ENCODE data around the gene RAPGEF5. TPM values are rescaled to one million over a fixed set of nuclear protein-coding genes. Genes with fewer than 3 reads are reported as not detected.

RAPGEF5 gene
- total RNA-seq, 2 donors from 2014 or later = 7.4 to 29.8 TPM

DNA sequence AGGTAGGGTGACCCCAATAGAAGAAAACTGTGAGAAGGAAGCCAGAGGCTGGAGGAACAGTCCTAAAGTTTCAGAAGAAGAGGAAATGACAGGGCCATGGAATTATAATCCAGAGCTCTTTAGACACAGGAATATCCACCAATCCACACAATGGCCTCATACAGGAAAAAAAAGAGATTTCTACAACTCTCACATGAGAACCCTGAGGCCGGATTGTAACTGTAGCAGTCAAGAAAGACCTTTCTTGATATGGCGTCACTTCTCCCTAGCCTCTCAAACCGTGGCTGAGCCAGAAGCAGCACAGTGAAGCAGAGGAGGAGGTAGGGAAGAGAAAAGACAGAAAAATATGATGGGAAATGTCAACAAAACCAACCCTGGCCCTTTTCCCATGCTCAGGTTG is 76.9 kb downstream of the RAPGEF5 start:
- DNase-seq (ENCODE audit: low spot score) = no peak
- Histone ChIP-seq H3K4me3 (no peak overlapping the region), H3K36me3 (no peaks in the 10 kb centered on the region), H3K27ac (no peak overlapping the region), H3K9me3 (no peaks in the 10 kb centered on the region), H3K4me1 (replicated peaks) (no peaks in the 10 kb centered on the region), H3K27me3 (replicated peaks; ENCODE audit: insufficient read depth) (no peaks in the 10 kb centered on the region)
- TF ChIP-seq POLR2A (IDR thresholded peaks at IDR 0.05) = no peak
- 92% methylated on average over 3 of the region's 3 CpGs for WGBS
- intact Hi-C loops (cut with DNase I) = no loop called here

- H3K27ac ChIP-seq = no peak overlapping the region
- DNase-seq (ENCODE audit: low spot score) = no peak
- WGBS = 78% methylated on average over 2 of the region's 2 CpGs
These were observed 78.3 kb downstream of the RAPGEF5 start for GRCh38 chr7:22278660-22279059.

GRCh38 chr7:22277375-22277774 is 79.6 kb downstream of the RAPGEF5 start:
- H3K27me3 ChIP-seq (replicated peaks; ENCODE audit: insufficient read depth) = no peaks in the 10 kb centered on the region
- no peak overlapping the region for H3K4me3 ChIP-seq
- no peaks in the 10 kb centered on the region for H3K9me3 ChIP-seq
- H3K36me3 ChIP-seq = no peaks in the 10 kb centered on the region
- WGBS = 93% methylated on average over 4 of the region's 4 CpGs
- H3K4me1 ChIP-seq (replicated peaks) = no peaks in the 10 kb centered on the region
- TF ChIP-seq POLR2A (IDR thresholded peaks at IDR 0.05) (no peak), CTCF (IDR thresholded peaks at IDR 0.05) (no peak), POLR2AphosphoS5 (IDR thresholded peaks at IDR 0.05) (no peak)
- no peak for DNase-seq (ENCODE audit: low spot score)
- H3K27ac ChIP-seq = no peak overlapping the region
- intact Hi-C loops (cut with DNase I) = no loop called here

More at GRCh38 chr7:22278660-22279059, 78.3 kb downstream of the RAPGEF5 start:
- H3K27me3 ChIP-seq (replicated peaks; ENCODE audit: insufficient read depth) = no peaks in the 10 kb centered on the region
- intact Hi-C loops (cut with DNase I) = no loop called here
- no peaks in the 10 kb centered on the region for H3K36me3 ChIP-seq
- H3K9me3 ChIP-seq = no peaks in the 10 kb centered on the region
- no peaks in the 10 kb centered on the region for H3K4me1 ChIP-seq (replicated peaks)
- TF ChIP-seq CTCF (IDR thresholded peaks at IDR 0.05) (no peak), POLR2A (IDR thresholded peaks at IDR 0.05) (no peak), POLR2AphosphoS5 (IDR thresholded peaks at IDR 0.05) (no peak)
- no peak overlapping the region for H3K4me3 ChIP-seq

DNA sequence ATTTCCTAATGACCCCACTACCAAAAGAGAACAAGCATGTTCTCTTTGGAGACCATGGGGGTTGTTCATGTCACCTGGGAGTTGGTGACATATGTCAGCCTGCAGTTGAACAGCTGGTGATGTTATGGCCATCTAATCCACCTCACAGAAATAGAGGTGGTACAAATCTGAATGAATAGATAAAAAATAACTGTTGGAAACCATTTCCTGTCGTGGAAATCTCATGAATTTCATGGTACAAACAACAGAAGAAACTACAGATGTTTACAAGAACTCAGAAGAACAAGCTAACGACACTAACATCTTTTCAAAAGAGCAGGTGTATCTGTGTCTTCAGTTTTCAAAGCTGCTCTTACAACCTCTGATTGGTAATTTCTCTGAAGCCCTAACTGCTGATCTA is 81.3 kb downstream of the RAPGEF5 start:
- no peak overlapping the region for H3K27ac ChIP-seq
- WGBS = 96% methylated on average over 2 of the region's 2 CpGs
- H3K4me3 ChIP-seq = no peak overlapping the region
- TF ChIP-seq CTCF (IDR thresholded peaks at IDR 0.05) (no peak), POLR2A (IDR thresholded peaks at IDR 0.05) (no peak), POLR2AphosphoS5 (IDR thresholded peaks at IDR 0.05) (no peak)
- H3K9me3 ChIP-seq = no peaks in the 10 kb centered on the region
- DNase-seq (ENCODE audit: low spot score) = no peak
- H3K27me3 ChIP-seq (replicated peaks; ENCODE audit: insufficient read depth) = no peaks in the 10 kb centered on the region
- no peaks in the 10 kb centered on the region for H3K36me3 ChIP-seq
- H3K4me1 ChIP-seq (replicated peaks) = no peaks in the 10 kb centered on the region
- intact Hi-C loops (cut with DNase I) = no loop called here

GRCh38 chr7:22271311-22271710 is 85.6 kb downstream of the RAPGEF5 start:
- Histone ChIP-seq H3K36me3 (no peaks in the 10 kb centered on the region), H3K27me3 (replicated peaks; ENCODE audit: insufficient read depth) (no peaks in the 10 kb centered on the region), H3K9me3 (no peaks in the 10 kb centered on the region), H3K4me3 (no peak overlapping the region), H3K27ac (no peak overlapping the region), H3K4me1 (replicated peaks) (no peaks in the 10 kb centered on the region)
- TF ChIP-seq CTCF (IDR thresholded peaks at IDR 0.05) (no peak), POLR2AphosphoS5 (IDR thresholded peaks at IDR 0.05) (no peak), POLR2A (IDR thresholded peaks at IDR 0.05) (no peak)
- 38% methylated on average over 4 of the region's 4 CpGs for WGBS
- intact Hi-C loops (cut with DNase I) = no loop called here
- no peak for DNase-seq (ENCODE audit: low spot score)
